Keratinocyte (primary cell): ENCODE data around the gene RPTN.
A peak's percentile ranks its signal among the peaks of the same experiment; 100 is the strongest.

ENCODE experiments used
- EZH2 ChIP-seq: IDR thresholded peaks from one replicate; pipeline ENCODE4 v1.6.1; 2012; ENCODE audit warnings: inconsistent platforms, mild to moderate bottlenecking, low read length, moderate library complexity
- TF ChIP-seq, protein P1 (sequence below), 3 experiments: IDR thresholded peaks in 1 of 3; conservative IDR thresholded peaks in 1 of 3; optimal IDR thresholded peaks in 1 of 3; 2 replicates in 2 of 3; 3 replicates in 1 of 3; pipeline versions ENCODE3 to v1.5.1; 2011; ENCODE audit warnings: low read length in 3 of 3, mild to moderate bottlenecking in 3 of 3, moderate library complexity in 2 of 3, control low read depth in 1 of 3, inconsistent platforms in 1 of 3; ENCODE audit not compliant: insufficient read depth in 2 of 3; ENCODE audit errors: extremely low read depth in 1 of 3

DNA sequence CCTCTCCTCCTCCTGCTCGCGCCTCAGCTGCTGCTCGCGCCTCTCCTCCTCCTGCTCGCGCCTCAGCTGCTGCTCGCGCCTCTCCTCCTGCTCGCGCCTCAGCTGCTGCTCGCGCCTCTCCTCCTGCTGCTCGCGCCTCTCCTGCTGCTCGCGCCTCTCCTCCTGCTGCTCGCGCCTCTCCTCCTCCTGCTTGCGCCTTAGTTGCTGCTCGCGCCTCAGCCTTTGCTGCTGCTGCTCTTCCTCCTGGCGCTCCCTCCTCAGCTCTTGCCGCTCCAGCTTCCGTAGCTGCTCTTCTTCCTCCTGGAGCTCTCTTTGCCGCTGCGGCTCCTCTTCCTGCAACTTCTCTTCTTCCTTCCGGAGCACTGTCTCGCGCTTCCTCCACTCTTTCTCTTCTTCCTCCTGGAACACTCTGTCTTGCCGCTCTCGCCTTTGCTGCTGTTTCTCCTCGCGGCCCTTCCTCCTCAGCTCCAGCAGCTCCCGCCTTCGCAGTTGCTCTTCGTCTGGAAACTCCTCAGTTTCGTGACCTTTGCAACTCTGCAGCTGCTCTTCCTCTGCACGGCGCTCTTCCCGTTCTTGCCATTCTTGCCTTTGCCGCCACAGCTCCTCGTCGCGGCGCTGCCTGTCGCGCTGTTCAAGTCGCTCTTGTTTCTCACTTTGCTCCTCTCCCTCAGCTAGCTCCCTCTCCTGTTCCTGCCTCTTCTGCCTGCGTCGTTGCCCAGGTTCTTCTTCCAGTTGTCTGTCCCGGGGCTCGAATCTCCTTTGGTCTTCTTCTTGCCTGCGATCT is 46.7 kb downstream of the RPTN start:
- TF ChIP-seq, protein P1, sequence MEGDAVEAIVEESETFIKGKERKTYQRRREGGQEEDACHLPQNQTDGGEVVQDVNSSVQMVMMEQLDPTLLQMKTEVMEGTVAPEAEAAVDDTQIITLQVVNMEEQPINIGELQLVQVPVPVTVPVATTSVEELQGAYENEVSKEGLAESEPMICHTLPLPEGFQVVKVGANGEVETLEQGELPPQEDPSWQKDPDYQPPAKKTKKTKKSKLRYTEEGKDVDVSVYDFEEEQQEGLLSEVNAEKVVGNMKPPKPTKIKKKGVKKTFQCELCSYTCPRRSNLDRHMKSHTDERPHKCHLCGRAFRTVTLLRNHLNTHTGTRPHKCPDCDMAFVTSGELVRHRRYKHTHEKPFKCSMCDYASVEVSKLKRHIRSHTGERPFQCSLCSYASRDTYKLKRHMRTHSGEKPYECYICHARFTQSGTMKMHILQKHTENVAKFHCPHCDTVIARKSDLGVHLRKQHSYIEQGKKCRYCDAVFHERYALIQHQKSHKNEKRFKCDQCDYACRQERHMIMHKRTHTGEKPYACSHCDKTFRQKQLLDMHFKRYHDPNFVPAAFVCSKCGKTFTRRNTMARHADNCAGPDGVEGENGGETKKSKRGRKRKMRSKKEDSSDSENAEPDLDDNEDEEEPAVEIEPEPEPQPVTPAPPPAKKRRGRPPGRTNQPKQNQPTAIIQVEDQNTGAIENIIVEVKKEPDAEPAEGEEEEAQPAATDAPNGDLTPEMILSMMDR (optimal IDR thresholded peaks at IDR 0.05 in 1 of 3, IDR thresholded peaks at IDR 0.05 in 1 of 3, conservative IDR thresholded peaks at IDR 0.05 in 1 of 3; ENCODE audit: extremely low read depth in 1 of 3, insufficient read depth in 2 of 3, low read length in 3 of 3): no peak
- peak; percentile 80 for TF ChIP-seq EZH2
